ENCODE data around the gene MINDY2. TPM values are rescaled to one million over a fixed set of nuclear protein-coding genes. Genes with fewer than 3 reads are reported as not detected.

The MINDY2 gene
- total RNA-seq, 1 experiment from 2014 or later, result 6.8 TPM

GRCh38 chr15:58793862-58794261, 22.8 kb downstream of the MINDY2 start:
- DNase-seq (ENCODE audit: low read depth, low spot score) (no peak), ATAC-seq (no peak)
- H3K9me3 ChIP-seq (ENCODE audit: control insufficient read depth, insufficient read depth, low read depth, low read length), result no peaks in the 10 kb centered on the region
- no peaks in the 10 kb centered on the region for H3K27me3 ChIP-seq (ENCODE audit: control insufficient read depth, insufficient read depth, low read length)
- H3K27ac ChIP-seq (ENCODE audit: low read length), result no peak overlapping the region
- intact Hi-C loops (cut with micrococcal nuclease; ENCODE audit: unreplicated experiment), result no loop called here
- H3K4me3 ChIP-seq (ENCODE audit: low read depth in 2 of 2, low read length in 2 of 2), result no peak overlapping the region
- in situ Hi-C loops (cut with HindIII; ENCODE audit: low pct_unique_long_range_greater_than_20kb, low sequenced_read_pairs), result no loop called here
- TF ChIP-seq TCF7L2 (IDR thresholded peaks at IDR 0.05; ENCODE audit: low read depth, low read length), result no peak
- no peak for TF ChIP-seq POLR2AphosphoS5 (IDR thresholded peaks at IDR 0.05; ENCODE audit: low read depth, low read length)
- TF ChIP-seq CTCF (IDR thresholded peaks at IDR 0.05), result no peak
- no peak for TF ChIP-seq REST (IDR thresholded peaks at IDR 0.05; ENCODE audit: insufficient read depth in 1 of 2, low read depth in 2 of 2, low read length in 1 of 2)
- TF ChIP-seq SIN3A (IDR thresholded peaks at IDR 0.05; ENCODE audit: borderline replicate concordance, insufficient read depth, low read depth, low read length), result no peak
- CTCF ChIA-PET, result interaction anchor here (0.6 kb wide), 1 partner anchor 581 kb away, joined by 4 read pairs; no protein-coding TSS in a partner anchor
- H3K4me1 ChIP-seq (ENCODE audit: control insufficient read depth, insufficient read depth, low read length), result no peaks in the 10 kb centered on the region
- no TSS peak for BruUV-seq (replicated peaks)
- POLR2A ChIA-PET, result no interaction called here
- H3K36me3 ChIP-seq (ENCODE audit: control insufficient read depth, insufficient read depth, low read length), result no peaks in the 10 kb centered on the region

- Histone ChIP-seq H3K27me3 (ENCODE audit: control insufficient read depth, insufficient read depth, low read length) (no peaks in the 10 kb centered on the region), H3K36me3 (ENCODE audit: control insufficient read depth, insufficient read depth, low read length) (no peaks in the 10 kb centered on the region), H3K27ac (ENCODE audit: low read length) (no peak overlapping the region), H3K4me3 (ENCODE audit: low read depth in 2 of 2, low read length in 2 of 2) (no peak overlapping the region), H3K4me1 (ENCODE audit: control insufficient read depth, insufficient read depth, low read length) (no peaks in the 10 kb centered on the region), H3K9me3 (ENCODE audit: control insufficient read depth, insufficient read depth, low read depth, low read length) (no peaks in the 10 kb centered on the region)
- ATAC-seq, result no peak
- ChIA-PET CTCF (no interaction called here), POLR2A (no interaction called here)
- intact Hi-C loops (cut with micrococcal nuclease; ENCODE audit: unreplicated experiment), result no loop called here
- DNase-seq (ENCODE audit: low read depth, low spot score), result no peak
- in situ Hi-C loops (cut with HindIII; ENCODE audit: low pct_unique_long_range_greater_than_20kb, low sequenced_read_pairs), result no loop called here
- TF ChIP-seq SIN3A (IDR thresholded peaks at IDR 0.05; ENCODE audit: borderline replicate concordance, insufficient read depth, low read depth, low read length) (no peak), POLR2AphosphoS5 (IDR thresholded peaks at IDR 0.05; ENCODE audit: low read depth, low read length) (no peak), REST (IDR thresholded peaks at IDR 0.05; ENCODE audit: insufficient read depth in 1 of 2, low read depth in 2 of 2, low read length in 1 of 2) (no peak), CTCF (IDR thresholded peaks at IDR 0.05) (no peak), TCF7L2 (IDR thresholded peaks at IDR 0.05; ENCODE audit: low read depth, low read length) (no peak)
- BruUV-seq (replicated peaks), result no TSS peak
Observed at GRCh38 chr15:58795825-58796224, 24.7 kb downstream of the MINDY2 start.
